Tibial nerve (tissue), 4 donors: Measurements from ENCODE around the gene TUBB1. TPM values are rescaled to one million over a fixed set of nuclear protein-coding genes. Genes with fewer than 3 reads are reported as not detected.
A peak's percentile ranks its signal among the peaks of the same experiment; 100 is the strongest.
"Not testable (repeated sequence)": the region's sequence is repeated elsewhere in the genome, so short reads cannot be mapped to it uniquely, and the experiment has no call there.

Experiments used
- DNase-seq, 2 donors: peaks; one replicate each; pipeline ENCODE4 v3.0.0-alpha.2; 2019; ENCODE audit warnings: low spot score in 2 of 2
- H3K27ac ChIP-seq, 4 donors: fragments of 200-600 bp; sonication (generic) in 3 of 4; one replicate each; pipeline ENCODE4 v1.5.1; 2017 to 2019; ENCODE audit warnings: mild to moderate bottlenecking in 1 of 4
- H3K27me3 ChIP-seq, 2 donors: fragments of 200-600 bp; sonication (generic) in 1 of 2; one replicate each; pipeline versions ENCODE4 v1.5.1 to v1.6.0; 2017 to 2019
- H3K36me3 ChIP-seq, 3 donors: fragments of 200-600 bp; sonication (generic); one replicate each; pipeline ENCODE4 v1.5.1; 2018 to 2019
- H3K4me1 ChIP-seq, 4 donors: fragments of 200-600 bp; sonication (generic) in 3 of 4; one replicate each; pipeline ENCODE4 v1.5.1; 2017 to 2019
- H3K4me3 ChIP-seq, 4 donors: fragments of 200-600 bp; sonication (generic) in 3 of 4; one replicate each; pipeline ENCODE4 v1.5.1; 2017 to 2019; ENCODE audit warnings: mild to moderate bottlenecking in 1 of 4, moderate library complexity in 1 of 4
- H3K9me3 ChIP-seq, 4 donors: fragments of 200-600 bp; sonication (generic) in 3 of 4; one replicate each; pipeline ENCODE4 v1.5.1; 2017 to 2019
- CTCF ChIP-seq, 5 experiments: fragments of 200-600 bp in 3 of 5; fragments of 450-650 bp in 2 of 5; sonication (generic) in 3 of 5; IDR thresholded peaks; one replicate each; pipeline ENCODE4 v1.5.1; 2016 to 2019; ENCODE audit warnings: antibody characterized with exemption in 5 of 5, mild to moderate bottlenecking in 3 of 5, moderate library complexity in 2 of 5
- EP300 ChIP-seq, 2 donors: sonication (generic); formaldehyde crosslinking; IDR thresholded peaks; one replicate each; pipeline ENCODE4 v1.6.1; 2017; ENCODE audit warnings: antibody characterized with exemption in 2 of 2, mild to moderate bottlenecking in 1 of 2
- POLR2A ChIP-seq, 2 donors: fragments of 450-650 bp; IDR thresholded peaks; one replicate each; pipeline ENCODE4 v1.6.1; 2017; ENCODE audit warnings: antibody characterized with exemption in 2 of 2, mild to moderate bottlenecking in 2 of 2, moderate library complexity in 2 of 2
- WGBS, 2 donors: methylation state at CpG; one replicate each; pipeline ENCODE4 v1.1.5; 2018; 5-methylcytosine and 5-hydroxymethylcytosine counted together
- total RNA-seq, 4 donors: library from RNA; depleted of rRNA; stranded (reverse); fragments of >200 nt; gene quantifications; one replicate each; pipeline ENCODE4 v1.1.0, GENCODE V29; 2016

The TUBB1 gene
- total RNA-seq, 4 donors from 2014 or later = 0.21 to 0.60 (median 0.59) TPM; not detected in 1

- WGBS, 2 donors = 19 to 25% methylated on average over 28 to 42 of the region's 109 CpGs
- Histone ChIP-seq H3K4me1 (peaks cover 0 to 45% (median 24%) of the 10 kb centered on the region in 4 donors), H3K27me3 (no peaks in the 10 kb centered on the region), H3K27ac (peak within 1 kb of the TSS; percentile 43 to 92 (median 81)), H3K36me3 (no peaks in the 10 kb centered on the region), H3K4me3 (peak within 1 kb of the TSS; percentile 54 to 89 (median 60)), H3K9me3 (peaks cover 0 to 8% (median 0%) of the 10 kb centered on the region in 4 donors)
- peak; percentile 77 to 80 for DNase-seq
- TF ChIP-seq EP300 (IDR thresholded peaks at IDR 0.05) (peak in 1 of 2 donors; percentile 82), POLR2A (IDR thresholded peaks at IDR 0.05) (peak; percentile 51 to 82), CTCF (IDR thresholded peaks at IDR 0.05) (no peak)
These were observed 38.3 kb upstream of the TUBB1 start, which contains the start of gene NELFCD for GRCh38 chr20:58980711-58981627. TSS of gene NELFCD (plus strand) at chr20:58981256. CDS start at chr20:58981310, 54 bp downstream.

GRCh38 chr20:58981628-58982364, 37.4 kb upstream of the TUBB1 start:
- no peak for DNase-seq
- TF ChIP-seq CTCF (IDR thresholded peaks at IDR 0.05) (no peak), POLR2A (IDR thresholded peaks at IDR 0.05) (no peak), EP300 (IDR thresholded peaks at IDR 0.05) (no peak)
- Histone ChIP-seq H3K4me3 (peak overlapping the region; percentile 52 to 89 (median 60)), H3K9me3 (no peaks in the 10 kb centered on the region), H3K36me3 (peaks cover 0 to 7% (median 0%) of the 10 kb centered on the region in 3 donors), H3K27ac (peak overlapping the region; percentile 36 to 92 (median 81)), H3K27me3 (no peaks in the 10 kb centered on the region), H3K4me1 (peaks cover 0 to 45% (median 24%) of the 10 kb centered on the region in 4 donors)
- WGBS, 2 donors = 22 to 26% methylated on average over 23 to 27 of the region's 29 CpGs

GRCh38 chr20:58982406-58983114, 36.7 kb upstream of the TUBB1 start:
- no peak for TF ChIP-seq POLR2A (IDR thresholded peaks at IDR 0.05)
- no peak for TF ChIP-seq CTCF (IDR thresholded peaks at IDR 0.05)
- no peak for TF ChIP-seq EP300 (IDR thresholded peaks at IDR 0.05)
- Histone ChIP-seq H3K36me3 (peaks cover 0 to 15% (median under 1%) of the 10 kb centered on the region in 3 donors), H3K4me1 (peaks cover 0 to 45% (median 24%) of the 10 kb centered on the region in 4 donors), H3K27me3 (no peaks in the 10 kb centered on the region), H3K4me3 (peak overlapping the region in 3 of 4 donors; percentile 58 to 89 (median 63)), H3K27ac (no peak overlapping the region), H3K9me3 (no peaks in the 10 kb centered on the region)
- 79 to 89% methylated on average over 12 of the region's 12 CpGs for WGBS, 2 donors
- no peak for DNase-seq

- not testable (repeated sequence) for H3K9me3 ChIP-seq, DNase-seq, H3K27ac ChIP-seq, H3K4me3 ChIP-seq, H3K27me3 ChIP-seq
- H3K36me3 ChIP-seq = peaks cover 0 to 20% (median 5%) of the 10 kb centered on the region in 3 donors
- H3K4me1 ChIP-seq = peaks cover 0 to 45% (median 24%) of the 10 kb centered on the region in 4 donors
- WGBS, 2 donors = 89 to 90% methylated on average over 12 of the region's 12 CpGs
These were observed 36.1 kb upstream of the TUBB1 start for GRCh38 chr20:58983115-58983468.

GRCh38 chr20:58984691-58985090, 34.5 kb upstream of the TUBB1 start:
- H3K27me3 ChIP-seq = no peaks in the 10 kb centered on the region
- WGBS, 2 donors = 72 to 75% methylated on average over 6 of the region's 6 CpGs
- H3K4me1 ChIP-seq = peaks cover 0 to 45% (median 24%) of the 10 kb centered on the region in 4 donors
- H3K4me3 ChIP-seq = no peak overlapping the region
- TF ChIP-seq POLR2A (IDR thresholded peaks at IDR 0.05) (no peak), CTCF (IDR thresholded peaks at IDR 0.05) (no peak), EP300 (IDR thresholded peaks at IDR 0.05) (no peak)
- peak in 1 of 2 donors; percentile 1 for DNase-seq
- H3K36me3 ChIP-seq = peaks cover 0 to 36% (median 21%) of the 10 kb centered on the region in 3 donors
- no peaks in the 10 kb centered on the region for H3K9me3 ChIP-seq
- H3K27ac ChIP-seq = peak overlapping the region in 2 of 4 donors; percentile 2 to 9
